Measurements from ENCODE around the gene NFIA. TPM values are rescaled to one million over a fixed set of nuclear protein-coding genes. Genes with fewer than 3 reads are reported as not detected.
"Not testable (repeated sequence)": the region's sequence is repeated elsewhere in the genome, so short reads cannot be mapped to it uniquely, and the experiment has no call there.

The NFIA gene
- total RNA-seq, 6 donors from 2014 or later: 33.5 to 94.3 (median 44.9) TPM

DNA sequence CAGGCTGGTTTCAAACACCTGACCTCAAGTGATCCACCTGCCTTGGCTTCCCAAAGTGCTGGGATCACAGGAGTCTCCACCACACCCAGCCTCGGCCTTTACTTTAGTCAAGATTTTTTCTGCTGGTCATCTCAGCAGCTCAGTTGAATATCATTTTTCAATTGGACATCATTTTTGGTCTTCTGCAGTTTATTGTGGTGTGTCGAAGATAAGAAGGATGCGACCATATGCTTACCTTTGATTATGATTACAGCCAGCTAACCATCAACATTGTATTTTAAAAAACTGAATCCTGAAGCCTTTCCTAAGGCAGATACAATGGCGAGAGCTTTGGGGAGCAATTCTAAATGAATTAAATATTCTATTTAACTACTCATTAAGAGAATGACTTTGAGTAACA, 12.3 kb upstream of the NFIA start:
- no peak for ATAC-seq (ENCODE audit: low FRiP score in 2 of 2)
- Histone ChIP-seq H3K9me3 (no peaks in the 10 kb centered on the region), H3K27me3 (no peaks in the 10 kb centered on the region), H3K4me3 (no peak overlapping the region), H3K27ac (no peak overlapping the region), H3K4me1 (no peaks in the 10 kb centered on the region), H3K36me3 (no peaks in the 10 kb centered on the region)
- DNase-seq: no peak
- TF ChIP-seq, protein P1, sequence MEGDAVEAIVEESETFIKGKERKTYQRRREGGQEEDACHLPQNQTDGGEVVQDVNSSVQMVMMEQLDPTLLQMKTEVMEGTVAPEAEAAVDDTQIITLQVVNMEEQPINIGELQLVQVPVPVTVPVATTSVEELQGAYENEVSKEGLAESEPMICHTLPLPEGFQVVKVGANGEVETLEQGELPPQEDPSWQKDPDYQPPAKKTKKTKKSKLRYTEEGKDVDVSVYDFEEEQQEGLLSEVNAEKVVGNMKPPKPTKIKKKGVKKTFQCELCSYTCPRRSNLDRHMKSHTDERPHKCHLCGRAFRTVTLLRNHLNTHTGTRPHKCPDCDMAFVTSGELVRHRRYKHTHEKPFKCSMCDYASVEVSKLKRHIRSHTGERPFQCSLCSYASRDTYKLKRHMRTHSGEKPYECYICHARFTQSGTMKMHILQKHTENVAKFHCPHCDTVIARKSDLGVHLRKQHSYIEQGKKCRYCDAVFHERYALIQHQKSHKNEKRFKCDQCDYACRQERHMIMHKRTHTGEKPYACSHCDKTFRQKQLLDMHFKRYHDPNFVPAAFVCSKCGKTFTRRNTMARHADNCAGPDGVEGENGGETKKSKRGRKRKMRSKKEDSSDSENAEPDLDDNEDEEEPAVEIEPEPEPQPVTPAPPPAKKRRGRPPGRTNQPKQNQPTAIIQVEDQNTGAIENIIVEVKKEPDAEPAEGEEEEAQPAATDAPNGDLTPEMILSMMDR (IDR thresholded peaks at IDR 0.05): no peak
- TF ChIP-seq POLR2AphosphoS5 (IDR thresholded peaks at IDR 0.05): no peak
- TF ChIP-seq POLR2A (IDR thresholded peaks at IDR 0.05): no peak
- no peak for TF ChIP-seq EP300 (IDR thresholded peaks at IDR 0.05)
- 95 to 98% methylated on average over 4 of the region's 4 CpGs for WGBS, 2 donors

DNA sequence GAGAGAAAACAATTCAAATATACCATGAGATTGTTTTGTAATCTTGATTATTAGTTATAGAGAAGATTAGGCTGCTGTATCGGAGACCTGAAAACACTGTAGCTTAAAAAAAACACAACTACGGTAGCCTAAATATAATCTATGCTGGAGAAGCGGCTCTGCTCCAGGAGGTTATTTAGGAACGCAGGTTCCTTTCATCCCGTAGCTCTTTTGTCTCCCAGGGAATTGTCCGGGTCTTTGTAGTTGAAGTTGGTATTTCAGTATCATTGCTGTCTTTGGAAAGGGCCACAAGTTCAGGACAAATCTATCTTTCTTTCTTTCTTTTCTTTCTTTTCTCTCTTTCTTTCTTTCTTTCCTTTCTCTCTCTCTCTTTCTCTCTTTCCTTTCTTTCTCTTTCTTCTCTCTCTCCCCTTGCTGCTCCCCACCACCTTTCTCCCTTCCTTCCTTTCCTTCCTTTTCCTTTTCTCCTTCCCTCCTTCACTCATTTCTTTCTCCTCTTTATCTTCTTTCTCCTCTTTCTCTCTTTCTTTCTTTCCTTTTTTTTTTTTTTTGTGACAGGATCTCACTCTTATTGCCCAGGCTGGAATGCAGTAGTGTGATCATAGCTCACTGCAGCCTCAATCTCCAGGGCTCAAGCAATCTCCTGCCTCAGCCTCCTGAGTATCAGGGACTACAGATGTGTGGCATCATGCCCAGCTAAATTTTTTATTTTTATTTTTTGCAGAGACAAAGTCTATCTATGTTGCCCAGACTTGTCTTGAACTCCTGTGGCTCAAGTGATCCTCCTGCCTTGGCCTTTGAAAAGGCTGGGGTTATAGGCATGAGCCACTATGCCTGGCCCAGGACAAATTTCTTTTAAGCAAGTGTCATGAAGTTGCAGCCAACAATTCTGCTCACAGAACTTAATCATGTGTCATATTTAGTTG, 10.9 kb upstream of the NFIA start:
- no peak for TF ChIP-seq POLR2A (IDR thresholded peaks at IDR 0.05)
- no peak for TF ChIP-seq POLR2AphosphoS5 (IDR thresholded peaks at IDR 0.05)
- TF ChIP-seq EP300 (IDR thresholded peaks at IDR 0.05): no peak
- TF ChIP-seq, protein P1 (IDR thresholded peaks at IDR 0.05): no peak
- ATAC-seq (ENCODE audit: low FRiP score in 2 of 2): no peak
- no peak overlapping the region for H3K27ac ChIP-seq
- peaks cover 6 to 11% (median 9%) of the 10 kb centered on the region in 4 donors for H3K4me1 ChIP-seq
- H3K9me3 ChIP-seq: no peaks in the 10 kb centered on the region
- no peak overlapping the region for H3K4me3 ChIP-seq
- no peaks in the 10 kb centered on the region for H3K36me3 ChIP-seq
- H3K27me3 ChIP-seq: no peaks in the 10 kb centered on the region
- DNase-seq: no peak
- 86 to 89% methylated on average over 6 of the region's 6 CpGs for WGBS, 2 donors

DNA sequence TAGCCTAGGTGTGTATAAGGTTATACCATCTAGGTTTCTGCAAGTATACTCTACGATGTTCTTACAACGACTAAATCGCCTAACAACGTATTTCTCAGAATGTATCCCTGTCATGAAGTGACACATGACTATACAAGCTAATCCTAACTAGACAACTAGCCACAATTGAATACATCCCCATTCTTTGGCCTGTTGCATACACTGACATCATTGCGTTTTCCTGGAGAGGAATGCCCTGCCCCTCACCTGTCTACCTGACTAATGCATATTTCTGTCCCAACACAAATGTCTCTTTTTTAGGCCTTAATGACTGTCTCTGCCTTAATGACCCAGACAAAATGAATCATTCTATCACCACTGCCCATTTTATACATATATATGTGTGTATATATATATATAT, 8.5 kb upstream of the NFIA start:
- Histone ChIP-seq H3K27ac (no peak overlapping the region), H3K4me1 (peaks cover 10 to 25% (median 20%) of the 10 kb centered on the region in 4 donors), H3K36me3 (no peaks in the 10 kb centered on the region), H3K9me3 (no peaks in the 10 kb centered on the region), H3K4me3 (no peak overlapping the region), H3K27me3 (no peaks in the 10 kb centered on the region)
- no peak for DNase-seq
- 96% methylated on average over 5 of the region's 5 CpGs for WGBS, 2 donors
- ATAC-seq (ENCODE audit: low FRiP score in 2 of 2): no peak
- no peak for TF ChIP-seq POLR2AphosphoS5 (IDR thresholded peaks at IDR 0.05)
- no peak for TF ChIP-seq POLR2A (IDR thresholded peaks at IDR 0.05)
- TF ChIP-seq, protein P1 (IDR thresholded peaks at IDR 0.05): no peak
- TF ChIP-seq EP300 (IDR thresholded peaks at IDR 0.05): no peak

DNA sequence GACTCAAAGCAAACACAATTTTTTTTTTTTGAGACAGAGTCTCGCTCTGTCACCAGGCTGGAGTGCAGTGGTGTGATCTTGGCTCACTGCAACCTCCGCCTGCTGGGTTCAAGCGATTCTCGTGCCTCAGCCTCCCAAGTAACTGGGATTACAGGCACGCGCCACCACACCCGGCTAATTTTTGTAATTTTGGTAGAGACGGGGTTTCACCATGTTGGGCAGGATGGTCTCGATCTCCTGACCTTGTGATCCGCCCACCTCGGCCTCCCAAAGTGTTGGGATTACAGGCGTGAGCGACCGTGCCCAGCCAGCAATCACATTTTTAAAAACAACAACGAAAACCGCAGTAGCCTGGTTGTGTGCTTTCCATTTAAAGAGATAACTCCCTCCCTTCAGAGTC, 6.5 kb upstream of the NFIA start:
- H3K9me3 ChIP-seq; ATAC-seq (ENCODE audit: low FRiP score in 2 of 2); H3K36me3 ChIP-seq; H3K27me3 ChIP-seq; DNase-seq: not testable (repeated sequence)
- Histone ChIP-seq H3K4me3 (peak overlapping the region in 2 of 4 donors; percentile 56 to 71), H3K4me1 (peaks cover 30 to 45% (median 38%) of the 10 kb centered on the region in 4 donors), H3K27ac (peak overlapping the region; percentile 28 to 89 (median 85))
- WGBS, 2 donors: 78 to 81% methylated on average over 16 of the region's 16 CpGs

DNA sequence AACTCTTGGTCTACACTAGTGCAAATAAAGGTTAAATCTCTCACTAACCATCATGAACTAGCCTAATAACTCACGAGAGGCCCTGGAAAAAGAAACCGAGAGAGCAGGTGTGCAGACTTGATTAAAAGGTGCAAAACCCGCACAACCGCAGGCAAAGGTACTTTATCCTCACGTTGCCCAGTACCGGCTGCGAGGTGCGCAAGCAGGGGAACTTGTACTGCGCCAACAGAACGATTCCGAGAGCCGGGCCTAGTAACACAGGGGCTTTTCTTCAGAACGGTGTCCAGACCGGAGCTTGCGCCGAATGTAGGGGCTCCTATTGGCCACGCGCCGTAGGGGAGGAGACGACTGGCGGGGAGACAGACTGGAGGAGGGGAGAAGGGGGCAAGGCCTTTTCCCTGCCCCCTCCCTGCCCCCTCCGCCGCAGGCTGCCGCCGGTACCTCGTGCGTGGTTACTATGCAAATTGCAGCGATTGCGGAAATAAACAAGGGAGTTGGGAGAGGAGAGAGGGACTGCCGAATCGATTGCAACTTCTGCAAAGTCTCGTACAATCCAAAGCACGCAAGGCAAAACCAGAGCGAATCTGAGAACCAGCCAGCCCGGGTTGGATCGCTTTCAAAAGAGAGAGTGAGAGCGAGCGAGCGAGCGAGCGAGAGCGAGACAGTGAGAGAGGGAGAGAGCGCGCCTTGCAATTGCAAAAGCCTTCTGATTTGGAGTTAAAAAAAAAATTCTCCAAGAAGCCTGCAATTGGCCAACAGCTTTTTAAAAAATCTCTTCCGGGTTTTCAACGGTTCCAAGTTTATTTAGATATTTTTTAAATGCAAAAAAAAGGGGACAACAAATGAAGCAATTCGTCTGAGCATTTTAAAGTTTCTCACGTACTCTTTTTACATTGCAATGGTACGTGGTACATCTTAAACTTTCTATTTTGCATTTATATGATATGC, 5.4 kb upstream of the NFIA start:
- Histone ChIP-seq H3K27ac (peak overlapping the region; percentile 83 to 89 (median 85)), H3K4me3 (peak overlapping the region; percentile 41 to 71 (median 54)), H3K27me3 (no peaks in the 10 kb centered on the region), H3K36me3 (no peaks in the 10 kb centered on the region), H3K9me3 (no peaks in the 10 kb centered on the region), H3K4me1 (peaks cover 36 to 51% (median 46%) of the 10 kb centered on the region in 4 donors)
- ATAC-seq (ENCODE audit: low FRiP score in 2 of 2) (peak; percentile 87 to 94), DNase-seq (peak; percentile 92 to 93)
- TF ChIP-seq POLR2AphosphoS5 (IDR thresholded peaks at IDR 0.05): peak; percentile 64 to 68
- no peak for TF ChIP-seq EP300 (IDR thresholded peaks at IDR 0.05)
- TF ChIP-seq, protein P1 (IDR thresholded peaks at IDR 0.05): peak in 1 of 6 experiments; percentile 13
- TF ChIP-seq POLR2A (IDR thresholded peaks at IDR 0.05): peak in 2 of 4 donors; percentile 22 to 67
- whole genome bisulfite sequencing, 2 donors: 1 to 2% methylated on average over 49 of the region's 49 CpGs

All from upper lobe of left lung (tissue), 6 donors.